ENCODE results near the gene DGUOK. TPM values are rescaled to one million over a fixed set of nuclear protein-coding genes. Genes with fewer than 3 reads are reported as not detected.
A peak's percentile ranks its signal among the peaks of the same experiment; 100 is the strongest.

Gene DGUOK
- total RNA-seq, 2 donors from 2014 or later = 61.1 to 85.2 TPM

DNA sequence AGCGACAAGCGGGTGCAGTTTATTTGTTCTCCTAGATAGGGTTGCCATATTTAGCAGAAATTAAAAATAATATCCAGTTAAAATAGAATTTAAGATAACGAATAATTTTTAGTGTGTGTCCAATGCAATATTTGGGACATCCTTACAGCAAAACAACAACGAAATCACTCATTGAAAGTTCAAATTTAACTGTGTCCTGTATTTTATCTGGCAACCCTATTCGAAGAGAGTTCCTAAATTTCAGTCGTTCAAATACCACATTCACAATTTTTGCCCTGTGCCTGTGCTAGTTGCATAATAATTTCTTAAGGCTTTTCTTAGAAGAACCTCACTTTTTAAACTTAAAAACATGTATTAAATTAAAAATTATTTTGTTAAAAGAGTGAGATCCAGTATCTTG is 664 bp downstream of the DGUOK start:
- Histone ChIP-seq H3K9me3 (ENCODE audit: control insufficient read depth, low read length) (no peaks in the 10 kb centered on the region), H3K27ac (ENCODE audit: low read depth, low read length) (peak overlapping the region; percentile 86), H3K4me3 (ENCODE audit: low read length) (peak overlapping the region; percentile 98), H3K9ac (ENCODE audit: extremely low read depth, low read length, poor library complexity, severe bottlenecking) (peak overlapping the region; percentile 97), H3K36me3 (ENCODE audit: control insufficient read depth, insufficient read depth, low read length) (peaks cover 6% of the 10 kb centered on the region), H3K4me1 (ENCODE audit: control insufficient read depth, insufficient read depth, low read length) (no peaks in the 10 kb centered on the region), H3K27me3 (ENCODE audit: control insufficient read depth, insufficient read depth, low read length, poor library complexity, severe bottlenecking) (peaks cover 9% of the 10 kb centered on the region)
- TF ChIP-seq, protein P1, sequence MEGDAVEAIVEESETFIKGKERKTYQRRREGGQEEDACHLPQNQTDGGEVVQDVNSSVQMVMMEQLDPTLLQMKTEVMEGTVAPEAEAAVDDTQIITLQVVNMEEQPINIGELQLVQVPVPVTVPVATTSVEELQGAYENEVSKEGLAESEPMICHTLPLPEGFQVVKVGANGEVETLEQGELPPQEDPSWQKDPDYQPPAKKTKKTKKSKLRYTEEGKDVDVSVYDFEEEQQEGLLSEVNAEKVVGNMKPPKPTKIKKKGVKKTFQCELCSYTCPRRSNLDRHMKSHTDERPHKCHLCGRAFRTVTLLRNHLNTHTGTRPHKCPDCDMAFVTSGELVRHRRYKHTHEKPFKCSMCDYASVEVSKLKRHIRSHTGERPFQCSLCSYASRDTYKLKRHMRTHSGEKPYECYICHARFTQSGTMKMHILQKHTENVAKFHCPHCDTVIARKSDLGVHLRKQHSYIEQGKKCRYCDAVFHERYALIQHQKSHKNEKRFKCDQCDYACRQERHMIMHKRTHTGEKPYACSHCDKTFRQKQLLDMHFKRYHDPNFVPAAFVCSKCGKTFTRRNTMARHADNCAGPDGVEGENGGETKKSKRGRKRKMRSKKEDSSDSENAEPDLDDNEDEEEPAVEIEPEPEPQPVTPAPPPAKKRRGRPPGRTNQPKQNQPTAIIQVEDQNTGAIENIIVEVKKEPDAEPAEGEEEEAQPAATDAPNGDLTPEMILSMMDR (conservative IDR thresholded peaks at IDR 0.05) = no peak
- Mint-ChIP-seq H3K9me3 (no peaks in the 10 kb centered on the region), H3K27ac (peak overlapping the region; percentile 98), H3K4me3 (peak overlapping the region; percentile 88), H3K36me3 (ENCODE audit: low read depth) (peaks cover 6% of the 10 kb centered on the region), H3K27me3 (ENCODE audit: insufficient read depth) (peaks cover 13% of the 10 kb centered on the region), H3K4me1 (peaks cover 12% of the 10 kb centered on the region)
- DNase-seq = no peak
- 17 to 42% methylated on average over 2 to 6 of the region's 6 CpGs for WGBS, 2 experiments (ENCODE audit: insufficient coverage in 1 of 2, insufficient read length in 1 of 2)

DNA sequence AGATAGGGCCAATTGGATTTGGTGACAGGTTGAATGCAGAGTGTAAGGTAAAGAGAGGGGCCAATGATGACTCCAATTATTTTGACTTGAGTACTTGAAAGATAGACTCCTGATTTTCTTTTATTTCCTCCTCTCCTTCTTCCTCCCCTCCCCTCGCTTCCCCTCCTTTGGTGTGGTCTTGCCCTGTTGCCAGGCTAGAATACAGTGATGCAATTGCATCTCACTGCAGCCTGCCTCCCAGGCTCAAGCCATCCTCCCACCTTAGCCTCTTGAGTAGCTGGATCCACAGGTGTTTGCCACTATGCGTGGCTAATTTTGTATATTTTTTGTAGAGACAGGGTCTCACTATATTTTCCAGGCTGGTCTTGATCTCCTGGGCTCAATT is 2.3 kb downstream of the DGUOK start:
- Histone ChIP-seq H3K9ac (ENCODE audit: extremely low read depth, low read length, poor library complexity, severe bottlenecking) (no peak overlapping the region), H3K9me3 (ENCODE audit: control insufficient read depth, low read length) (no peaks in the 10 kb centered on the region), H3K36me3 (ENCODE audit: control insufficient read depth, insufficient read depth, low read length) (peaks cover 18% of the 10 kb centered on the region), H3K4me3 (ENCODE audit: low read length) (peak overlapping the region; percentile 98), H3K4me1 (ENCODE audit: control insufficient read depth, insufficient read depth, low read length) (no peaks in the 10 kb centered on the region), H3K27ac (ENCODE audit: low read depth, low read length) (no peak overlapping the region), H3K27me3 (ENCODE audit: control insufficient read depth, insufficient read depth, low read length, poor library complexity, severe bottlenecking) (peaks cover 1% of the 10 kb centered on the region)
- peaks cover 10% of the 10 kb centered on the region for H3K36me3 Mint-ChIP-seq (ENCODE audit: low read depth)
- no peak overlapping the region for H3K27ac Mint-ChIP-seq
- TF ChIP-seq, protein P1 (conservative IDR thresholded peaks at IDR 0.05) = no peak
- WGBS, 2 experiments (ENCODE audit: insufficient coverage in 1 of 2, insufficient read length in 1 of 2) = 98 to 100% methylated on average over 1 to 2 of the region's 2 CpGs
- no peaks in the 10 kb centered on the region for H3K27me3 Mint-ChIP-seq (ENCODE audit: insufficient read depth)
- H3K4me3 Mint-ChIP-seq = no peak overlapping the region
- no peaks in the 10 kb centered on the region for H3K9me3 Mint-ChIP-seq
- peak; percentile 28 for DNase-seq
- peaks cover 12% of the 10 kb centered on the region for H3K4me1 Mint-ChIP-seq

DNA sequence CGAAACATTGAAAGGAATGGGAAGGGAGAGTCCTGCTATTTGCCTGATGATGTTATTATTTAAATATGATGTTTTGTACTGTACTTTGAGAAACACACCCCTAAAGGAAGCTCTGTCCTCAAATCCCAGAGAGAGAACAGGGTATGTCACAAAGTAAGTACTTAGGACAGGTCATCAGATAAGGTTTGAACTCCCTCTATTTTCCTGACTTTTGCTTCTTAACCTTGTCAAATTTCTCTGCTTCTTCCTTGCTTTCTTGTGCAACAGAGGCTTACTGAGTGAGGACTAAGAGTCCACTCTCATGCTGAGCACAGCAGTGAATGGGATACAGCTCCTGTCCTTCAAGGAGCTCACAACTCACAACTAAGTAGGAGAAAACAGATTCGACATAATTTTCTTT is 3.7 kb downstream of the DGUOK start:
- no peaks in the 10 kb centered on the region for H3K4me1 ChIP-seq (ENCODE audit: control insufficient read depth, insufficient read depth, low read length)
- TF ChIP-seq, protein P1 (conservative IDR thresholded peaks at IDR 0.05) = no peak
- peaks cover 11% of the 10 kb centered on the region for H3K36me3 Mint-ChIP-seq (ENCODE audit: low read depth)
- H3K27ac Mint-ChIP-seq = no peak overlapping the region
- no peak overlapping the region for H3K4me3 Mint-ChIP-seq
- H3K4me1 Mint-ChIP-seq = peaks cover 12% of the 10 kb centered on the region
- H3K27ac ChIP-seq (ENCODE audit: low read depth, low read length) = no peak overlapping the region
- WGBS, 2 experiments (ENCODE audit: insufficient coverage in 1 of 2, insufficient read length in 1 of 2) = 88% methylated on average over 2 of the region's 2 CpGs; no CpG with 5 or more reads in 1 of the 2 experiments
- H3K36me3 ChIP-seq (ENCODE audit: control insufficient read depth, insufficient read depth, low read length) = peaks cover 25% of the 10 kb centered on the region
- no peak overlapping the region for H3K4me3 ChIP-seq (ENCODE audit: low read length)
- H3K9me3 Mint-ChIP-seq = no peaks in the 10 kb centered on the region
- H3K9ac ChIP-seq (ENCODE audit: extremely low read depth, low read length, poor library complexity, severe bottlenecking) = no peak overlapping the region
- no peaks in the 10 kb centered on the region for H3K27me3 ChIP-seq (ENCODE audit: control insufficient read depth, insufficient read depth, low read length, poor library complexity, severe bottlenecking)
- H3K27me3 Mint-ChIP-seq (ENCODE audit: insufficient read depth) = no peaks in the 10 kb centered on the region
- H3K9me3 ChIP-seq (ENCODE audit: control insufficient read depth, low read length) = no peaks in the 10 kb centered on the region
- no peak for DNase-seq

All from endodermal cell (in vitro differentiated cells).